Spleen (tissue), 7 donors: ENCODE data around the gene MYO1B.

ENCODE experiments used
- POLR2A ChIP-seq, 3 donors: fragments of 450-650 bp; IDR thresholded peaks; one replicate each; pipeline ENCODE4 v1.5.1; 2017; ENCODE audit warnings: antibody characterized with exemption in 3 of 3, mild to moderate bottlenecking in 1 of 3
- POLR2AphosphoS5 ChIP-seq, 3 donors: sonication (generic); formaldehyde crosslinking; IDR thresholded peaks; one replicate each; pipeline ENCODE4 v1.5.1; 2017; ENCODE audit warnings: antibody characterized with exemption in 3 of 3
- TF ChIP-seq, protein P1 (sequence below), 11 experiments: fragments of 200-600 bp in 7 of 11; fragments of 450-650 bp in 4 of 11; sonication (generic) in 4 of 11; IDR thresholded peaks in 8 of 11; conservative IDR thresholded peaks in 3 of 11; 1 replicate in 7 of 11; 2 replicates in 4 of 11; pipeline versions ENCODE4 v1.4.0 to v1.8.0; 2016 to 2021; ENCODE audit warnings: antibody characterized with exemption in 11 of 11, inconsistent platforms in 4 of 11, mild to moderate bottlenecking in 1 of 11
- donor health status: DM: no; HTN: no; CAD: no; lungs with moderate emphysema.
- donor health status: DM: no; HTN: no; CAD: no.
- donor health status: DM: no; HTN: no; CAD: no.

DNA sequence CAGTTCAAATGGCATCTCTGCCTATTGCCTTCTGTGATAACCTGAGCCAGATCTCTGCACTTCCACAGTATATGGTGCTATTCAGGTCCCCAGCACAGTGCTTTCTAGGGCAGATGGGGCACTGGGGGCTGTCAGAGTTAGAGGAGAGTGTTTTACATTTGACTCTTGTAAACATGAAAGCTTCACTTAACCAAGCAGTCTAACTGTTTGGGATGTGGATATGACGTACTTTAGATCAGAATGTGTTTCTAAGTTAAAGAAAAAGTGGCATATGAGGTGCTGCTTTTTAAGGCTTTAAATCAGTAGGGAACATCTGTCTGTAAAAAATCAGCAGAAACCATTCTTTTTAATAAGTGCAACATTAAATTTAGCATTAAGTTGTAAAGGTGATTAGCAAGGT is 75.7 kb downstream of the MYO1B start:
- TF ChIP-seq, protein P1, sequence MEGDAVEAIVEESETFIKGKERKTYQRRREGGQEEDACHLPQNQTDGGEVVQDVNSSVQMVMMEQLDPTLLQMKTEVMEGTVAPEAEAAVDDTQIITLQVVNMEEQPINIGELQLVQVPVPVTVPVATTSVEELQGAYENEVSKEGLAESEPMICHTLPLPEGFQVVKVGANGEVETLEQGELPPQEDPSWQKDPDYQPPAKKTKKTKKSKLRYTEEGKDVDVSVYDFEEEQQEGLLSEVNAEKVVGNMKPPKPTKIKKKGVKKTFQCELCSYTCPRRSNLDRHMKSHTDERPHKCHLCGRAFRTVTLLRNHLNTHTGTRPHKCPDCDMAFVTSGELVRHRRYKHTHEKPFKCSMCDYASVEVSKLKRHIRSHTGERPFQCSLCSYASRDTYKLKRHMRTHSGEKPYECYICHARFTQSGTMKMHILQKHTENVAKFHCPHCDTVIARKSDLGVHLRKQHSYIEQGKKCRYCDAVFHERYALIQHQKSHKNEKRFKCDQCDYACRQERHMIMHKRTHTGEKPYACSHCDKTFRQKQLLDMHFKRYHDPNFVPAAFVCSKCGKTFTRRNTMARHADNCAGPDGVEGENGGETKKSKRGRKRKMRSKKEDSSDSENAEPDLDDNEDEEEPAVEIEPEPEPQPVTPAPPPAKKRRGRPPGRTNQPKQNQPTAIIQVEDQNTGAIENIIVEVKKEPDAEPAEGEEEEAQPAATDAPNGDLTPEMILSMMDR (IDR thresholded peaks at IDR 0.05 in 8 of 11, conservative IDR thresholded peaks at IDR 0.05 in 3 of 11), result no peak
- TF ChIP-seq POLR2AphosphoS5 (IDR thresholded peaks at IDR 0.05), result no peak
- no peak for TF ChIP-seq POLR2A (IDR thresholded peaks at IDR 0.05)
